Upper lobe of left lung (tissue), 6 donors: ENCODE results near the gene OTUD5. TPM values are rescaled to one million over a fixed set of nuclear protein-coding genes. Genes with fewer than 3 reads are reported as not detected.

Experiments used
- ATAC-seq, 2 donors: fragments of 200-7000 bp; cut with Tn5 transposase; one replicate each; pipeline ENCODE4 v1.9.1; 2022; ENCODE audit warnings: mild to moderate bottlenecking in 2 of 2, moderate library complexity in 2 of 2; ENCODE audit not compliant: low FRiP score in 2 of 2
- DNase-seq, 2 donors: peaks; one replicate each; pipeline ENCODE4 v3.0.0-alpha.2; 2019 to 2020
- H3K27ac ChIP-seq, 4 donors: fragments of 200-600 bp; sonication (generic); one replicate each; pipeline ENCODE4 v1.5.1; 2016 to 2019
- H3K27me3 ChIP-seq, 4 donors: fragments of 200-600 bp; sonication (generic); one replicate each; pipeline ENCODE4 v1.5.1; 2017 to 2019
- H3K36me3 ChIP-seq, 4 donors: fragments of 200-600 bp; sonication (generic); one replicate each; pipeline ENCODE4 v1.5.1; 2016 to 2019
- H3K4me1 ChIP-seq, 4 donors: fragments of 200-600 bp; sonication (generic); one replicate each; pipeline ENCODE4 v1.5.1; 2018 to 2019
- H3K4me3 ChIP-seq, 4 donors: fragments of 200-600 bp; sonication (generic); one replicate each; pipeline ENCODE4 v1.5.1; 2017 to 2019; ENCODE audit warnings: mild to moderate bottlenecking in 2 of 4, moderate library complexity in 1 of 4
- H3K9me3 ChIP-seq, 4 donors: fragments of 200-600 bp; sonication (generic); one replicate each; pipeline ENCODE4 v1.5.1; 2018 to 2019
- CTCF ChIP-seq, 6 experiments: fragments of 450-650 bp in 4 of 6; fragments of 200-600 bp in 2 of 6; sonication (generic) in 2 of 6; IDR thresholded peaks; one replicate each; pipeline ENCODE4 v1.5.1; 2016 to 2019; ENCODE audit warnings: antibody characterized with exemption in 6 of 6
- EP300 ChIP-seq, 4 donors: sonication (generic); formaldehyde crosslinking; IDR thresholded peaks; one replicate each; pipeline ENCODE4 v1.5.1; 2017; ENCODE audit warnings: antibody characterized with exemption in 4 of 4, control low read depth in 2 of 4
- POLR2A ChIP-seq, 4 donors: fragments of 450-650 bp; IDR thresholded peaks; one replicate each; pipeline ENCODE4 v1.5.1; 2016 to 2017; ENCODE audit warnings: antibody characterized with exemption in 4 of 4, mild to moderate bottlenecking in 2 of 4
- POLR2AphosphoS5 ChIP-seq, 2 donors: sonication (generic); formaldehyde crosslinking; IDR thresholded peaks; one replicate each; pipeline ENCODE4 v1.5.1; 2017; ENCODE audit warnings: antibody characterized with exemption in 2 of 2
- WGBS, 2 donors: methylation state at CpG; one replicate each; pipeline ENCODE4 v1.1.5; 2017 to 2018; 5-methylcytosine and 5-hydroxymethylcytosine counted together
- total RNA-seq, 6 donors: library from RNA; depleted of rRNA in 4 of 6; stranded (reverse); fragments of >200 nt in 4 of 6; gene quantifications; one replicate each; pipeline versions ENCODE4 v1.1.0 to v1.2.1, GENCODE V29; 2016 to 2021
- donor health status: DM: no; HTN: no; CAD: no; lungs with moderate emphysema.
- donor health status: DM: no; HTN: yes; CAD: no; lungs with severe emphysema.

The OTUD5 gene
- total RNA-seq, 6 donors from 2014 or later, result 40.1 to 101 (median 49.6) TPM

GRCh38 chrX:48938721-48939425 is 18.5 kb downstream of the OTUD5 start:
- 67 to 85% methylated on average over 1 of the region's 1 CpG for WGBS, 2 donors
- H3K27me3 ChIP-seq, result no peaks in the 10 kb centered on the region
- no peak for ATAC-seq

GRCh38 chrX:48937054-48937907 is 20.1 kb downstream of the OTUD5 start:
- ATAC-seq (peak; percentile 75 to 77), DNase-seq (peak; percentile 75 to 86)
- peaks cover 12 to 41% (median 21%) of the 10 kb centered on the region in 4 donors for H3K4me1 ChIP-seq
- TF ChIP-seq EP300 (IDR thresholded peaks at IDR 0.05) (peak in 2 of 4 donors; percentile 39 to 87), POLR2AphosphoS5 (IDR thresholded peaks at IDR 0.05) (peak; percentile 69 to 76), POLR2A (IDR thresholded peaks at IDR 0.05) (peak in 1 of 4 donors; percentile 37), CTCF (IDR thresholded peaks at IDR 0.05) (peak in 3 of 6 experiments; percentile 20 to 31 (median 23))
- peak overlapping the region; percentile 78 to 85 (median 82) for H3K27ac ChIP-seq
- H3K27me3 ChIP-seq, result no peaks in the 10 kb centered on the region
- no peaks in the 10 kb centered on the region for H3K9me3 ChIP-seq
- WGBS, 2 donors, result 20 to 24% methylated on average over 1 to 9 of the region's 9 CpGs
- peaks cover 0 to 32% (median 10%) of the 10 kb centered on the region in 4 donors for H3K36me3 ChIP-seq
- no peak overlapping the region for H3K4me3 ChIP-seq

More at GRCh38 chrX:48938721-48939425, 18.5 kb downstream of the OTUD5 start:
- no peak for DNase-seq
- Histone ChIP-seq H3K36me3 (peaks cover 0 to 23% (median 6%) of the 10 kb centered on the region in 4 donors), H3K4me1 (peaks cover 12 to 45% (median 21%) of the 10 kb centered on the region in 4 donors), H3K27ac (peak overlapping the region; percentile 24 to 85 (median 80)), H3K9me3 (no peaks in the 10 kb centered on the region), H3K4me3 (no peak overlapping the region)
- TF ChIP-seq POLR2A (IDR thresholded peaks at IDR 0.05) (no peak), POLR2AphosphoS5 (IDR thresholded peaks at IDR 0.05) (no peak), CTCF (IDR thresholded peaks at IDR 0.05) (no peak), EP300 (IDR thresholded peaks at IDR 0.05) (no peak)

GRCh38 chrX:48936429-48937053 is 20.9 kb downstream of the OTUD5 start:
- ATAC-seq (no peak), DNase-seq (no peak)
- Histone ChIP-seq H3K9me3 (no peaks in the 10 kb centered on the region), H3K27me3 (no peaks in the 10 kb centered on the region), H3K27ac (peak overlapping the region; percentile 78 to 85 (median 82)), H3K4me1 (peaks cover 12 to 41% (median 17%) of the 10 kb centered on the region in 4 donors), H3K4me3 (no peak overlapping the region), H3K36me3 (peaks cover 0 to 35% (median 12%) of the 10 kb centered on the region in 4 donors)
- 91 to 94% methylated on average over 2 to 8 of the region's 8 CpGs for WGBS, 2 donors
- no peak for TF ChIP-seq CTCF (IDR thresholded peaks at IDR 0.05)
- no peak for TF ChIP-seq EP300 (IDR thresholded peaks at IDR 0.05)
- TF ChIP-seq POLR2A (IDR thresholded peaks at IDR 0.05), result no peak
- TF ChIP-seq POLR2AphosphoS5 (IDR thresholded peaks at IDR 0.05), result no peak

GRCh38 chrX:48935301-48935670 is 22.1 kb downstream of the OTUD5 start:
- ATAC-seq, result no peak
- 89 to 100% methylated on average over 1 of the region's 1 CpG for WGBS, 2 donors
- Histone ChIP-seq H3K36me3 (peaks cover 0 to 37% (median 13%) of the 10 kb centered on the region in 4 donors), H3K9me3 (no peaks in the 10 kb centered on the region), H3K27ac (peak overlapping the region in 2 of 4 donors; percentile 2 to 11), H3K4me3 (no peak overlapping the region), H3K27me3 (no peaks in the 10 kb centered on the region), H3K4me1 (peaks cover 12 to 28% (median 16%) of the 10 kb centered on the region in 4 donors)
- no peak for DNase-seq
- TF ChIP-seq POLR2A (IDR thresholded peaks at IDR 0.05) (no peak), EP300 (IDR thresholded peaks at IDR 0.05) (no peak), POLR2AphosphoS5 (IDR thresholded peaks at IDR 0.05) (no peak), CTCF (IDR thresholded peaks at IDR 0.05) (no peak)
